ENCODE measurements around the gene CLDN12.

- TF ChIP-seq WIZ (CRISPR knock-in tag; IDR thresholded peaks at IDR 0.05) (no peak), NR2F1 (CRISPR knock-in tag; IDR thresholded peaks at IDR 0.05) (no peak), ETV6 (CRISPR knock-in tag; conservative IDR thresholded peaks at IDR 0.05) (no peak), CHD2 (IDR thresholded peaks at IDR 0.05; ENCODE audit: low read depth, low read length) (no peak), ZFP82 (CRISPR knock-in tag; IDR thresholded peaks at IDR 0.05; ENCODE audit: borderline replicate concordance) (no peak)
These were observed 6.8 kb upstream of the CLDN12 start for GRCh38 chr7:90396420-90396819.

Measured in HepG2 (cell line).